ENCODE measurements around the gene ASTN2.
A peak's percentile ranks its signal among the peaks of the same experiment; 100 is the strongest.

The ASTN2 gene

GRCh38 chr9:117074784-117075520, 339.9 kb downstream of the ASTN2 start:
- no peak for DNase-seq

GRCh38 chr9:117074342-117074662, 340.6 kb downstream of the ASTN2 start:
- H3K27me3 ChIP-seq (replicated peaks; ENCODE audit: insufficient read depth, low read length), result no peaks in the 10 kb centered on the region
- no peaks in the 10 kb centered on the region for H3K4me1 ChIP-seq (ENCODE audit: low read length)

More at GRCh38 chr9:117074784-117075520, 339.9 kb downstream of the ASTN2 start:
- H3K27me3 ChIP-seq (replicated peaks; ENCODE audit: insufficient read depth, low read length), result no peaks in the 10 kb centered on the region
- H3K4me2 ChIP-seq (ENCODE audit: low read depth, low read length), result no peak overlapping the region
- H3F3A ChIP-seq (ENCODE audit: insufficient read depth, low read length), result no peaks in the 10 kb centered on the region
- no peak overlapping the region for H3K27ac ChIP-seq (ENCODE audit: low read length)
- no peaks in the 10 kb centered on the region for H3K9me2 ChIP-seq (replicated peaks; ENCODE audit: insufficient read depth, low read length)
- H3K9ac ChIP-seq (ENCODE audit: low read length), result no peak overlapping the region
- no peaks in the 10 kb centered on the region for H4K20me1 ChIP-seq (ENCODE audit: insufficient read depth, low read length)
- H3K36me3 ChIP-seq (replicated peaks; ENCODE audit: insufficient read depth, low read length), result no peaks in the 10 kb centered on the region
- H3K4me3 ChIP-seq (ENCODE audit: low read length), result no peak overlapping the region
- no peak overlapping the region for H2AFZ ChIP-seq (ENCODE audit: low read length)
- no peaks in the 10 kb centered on the region for H3K4me1 ChIP-seq (ENCODE audit: low read length)
- TF ChIP-seq EZH2phosphoT487 (IDR thresholded peaks at IDR 0.05; ENCODE audit: low read length) (no peak), CTCF (IDR thresholded peaks at IDR 0.05; ENCODE audit: low read length) (no peak), EZH2 (optimal IDR thresholded peaks at IDR 0.05; ENCODE audit: low read depth, low read length) (no peak)
- no peaks in the 10 kb centered on the region for H3K79me2 ChIP-seq (ENCODE audit: low read length)
- H3K9me3 ChIP-seq (replicated peaks; ENCODE audit: insufficient read depth, low read length), result no peaks in the 10 kb centered on the region

GRCh38 chr9:117073539-117074341, 341.1 kb downstream of the ASTN2 start:
- peak; percentile 59 for DNase-seq
- 0 out of 2 replicates have a peak overlapping the region, but pooled peaks have one; percentile 4 for H3K4me3 ChIP-seq (ENCODE audit: low read length)

More at GRCh38 chr9:117074342-117074662, 340.6 kb downstream of the ASTN2 start:
- Histone ChIP-seq H3K27ac (ENCODE audit: low read length) (no peak overlapping the region), H3K9ac (ENCODE audit: low read length) (no peak overlapping the region), H3K4me3 (ENCODE audit: low read length) (no peak overlapping the region), H3F3A (ENCODE audit: insufficient read depth, low read length) (no peaks in the 10 kb centered on the region), H4K20me1 (ENCODE audit: insufficient read depth, low read length) (no peaks in the 10 kb centered on the region), H3K79me2 (ENCODE audit: low read length) (no peaks in the 10 kb centered on the region), H3K4me2 (ENCODE audit: low read depth, low read length) (no peak overlapping the region), H2AFZ (ENCODE audit: low read length) (no peak overlapping the region), H3K36me3 (replicated peaks; ENCODE audit: insufficient read depth, low read length) (no peaks in the 10 kb centered on the region), H3K9me2 (replicated peaks; ENCODE audit: insufficient read depth, low read length) (no peaks in the 10 kb centered on the region), H3K9me3 (replicated peaks; ENCODE audit: insufficient read depth, low read length) (no peaks in the 10 kb centered on the region)
- DNase-seq, result no peak
- TF ChIP-seq EZH2 (optimal IDR thresholded peaks at IDR 0.05; ENCODE audit: low read depth, low read length), result no peak
- no peak for TF ChIP-seq EZH2phosphoT487 (IDR thresholded peaks at IDR 0.05; ENCODE audit: low read length)
- no peak for TF ChIP-seq CTCF (IDR thresholded peaks at IDR 0.05; ENCODE audit: low read length)

More at GRCh38 chr9:117073539-117074341, 341.1 kb downstream of the ASTN2 start:
- Histone ChIP-seq H3K4me1 (ENCODE audit: low read length) (no peaks in the 10 kb centered on the region), H4K20me1 (ENCODE audit: insufficient read depth, low read length) (no peaks in the 10 kb centered on the region), H3K9me2 (replicated peaks; ENCODE audit: insufficient read depth, low read length) (no peaks in the 10 kb centered on the region), H3K27ac (ENCODE audit: low read length) (no peak overlapping the region), H2AFZ (ENCODE audit: low read length) (no peak overlapping the region), H3K79me2 (ENCODE audit: low read length) (no peaks in the 10 kb centered on the region), H3K9me3 (replicated peaks; ENCODE audit: insufficient read depth, low read length) (no peaks in the 10 kb centered on the region), H3K9ac (ENCODE audit: low read length) (no peak overlapping the region), H3K27me3 (replicated peaks; ENCODE audit: insufficient read depth, low read length) (no peaks in the 10 kb centered on the region), H3K4me2 (ENCODE audit: low read depth, low read length) (0 out of 2 replicates have a peak overlapping the region, but pooled peaks have one; percentile 16), H3K36me3 (replicated peaks; ENCODE audit: insufficient read depth, low read length) (no peaks in the 10 kb centered on the region), H3F3A (ENCODE audit: insufficient read depth, low read length) (no peaks in the 10 kb centered on the region)
- TF ChIP-seq CTCF (IDR thresholded peaks at IDR 0.05; ENCODE audit: low read length), result peak; percentile 68
- TF ChIP-seq EZH2phosphoT487 (IDR thresholded peaks at IDR 0.05; ENCODE audit: low read length), result no peak

Data from MM.1S (cell line).